DND-41 (cell line): ENCODE results near the gene RNASE3.
"Not testable (repeated sequence)": the region's sequence is repeated elsewhere in the genome, so short reads cannot be mapped to it uniquely, and the experiment has no call there.

Experiments
- ATAC-seq: fragments of 200-7000 bp; cut with Tn5 transposase; 3 replicates; pipeline ENCODE4 v1.9.1; 2021; ENCODE audit warnings: low read depth; ENCODE audit not compliant: insufficient read depth
- DNase-seq: peaks from one replicate; pipeline ENCODE4 v3.0.0-alpha.2; 2020
- H2AFZ ChIP-seq: 2 replicates; pipeline ENCODE4 v1.6.0; 2012; ENCODE audit warnings: low read depth, low read length
- H3K27ac ChIP-seq: 2 replicates; pipeline ENCODE4 v1.5.1; 2012; ENCODE audit warnings: low read length, inconsistent platforms
- H3K27me3 ChIP-seq: fragments of 200-600 bp; sonication (generic); 2 replicates; pipeline ENCODE4 v1.6.0; 2012; ENCODE audit warnings: low read length, mild to moderate bottlenecking, inconsistent platforms; ENCODE audit not compliant: insufficient read depth, poor library complexity
- H3K36me3 ChIP-seq: 2 replicates; pipeline ENCODE4 v1.5.1; 2012; ENCODE audit warnings: low read length, inconsistent platforms; ENCODE audit not compliant: insufficient read depth
- H3K4me1 ChIP-seq: 2 replicates; pipeline ENCODE4 v1.5.1; 2012; ENCODE audit warnings: mild to moderate bottlenecking, low read length; ENCODE audit not compliant: insufficient read depth
- H3K4me2 ChIP-seq: 2 replicates; pipeline ENCODE4 v1.6.0; 2012; ENCODE audit warnings: mild to moderate bottlenecking, moderate library complexity, low read length, inconsistent platforms; ENCODE audit not compliant: insufficient read depth
- H3K4me3 ChIP-seq, 2 experiments: fragments of 200-600 bp in 1 of 2; shearing (Covaris generic) in 1 of 2; 2 replicates each; pipeline ENCODE4 v1.5.1; 2012 to 2016; ENCODE audit warnings: inconsistent platforms in 2 of 2, low read length in 2 of 2, mild to moderate bottlenecking in 2 of 2, low read depth in 1 of 2, moderate library complexity in 1 of 2
- H3K79me2 ChIP-seq: 2 replicates; pipeline ENCODE4 v1.6.0; 2012; ENCODE audit warnings: low read length, inconsistent platforms; ENCODE audit not compliant: insufficient read depth
- H3K9ac ChIP-seq: 2 replicates; pipeline ENCODE4 v1.6.0; 2012; ENCODE audit warnings: low read depth, mild to moderate bottlenecking, inconsistent platforms, low read length, moderate library complexity
- H3K9me3 ChIP-seq: 2 replicates; pipeline ENCODE4 v1.5.1; 2012; ENCODE audit warnings: low read length, moderate library complexity, mild to moderate bottlenecking, inconsistent platforms; ENCODE audit not compliant: insufficient read depth, severe bottlenecking
- H4K20me1 ChIP-seq: 2 replicates; pipeline ENCODE4 v1.6.0; 2012; ENCODE audit warnings: low read length; ENCODE audit not compliant: insufficient read depth
- EZH2 ChIP-seq: IDR thresholded peaks from 3 replicates; pipeline ENCODE4 v1.6.1; 2012; ENCODE audit warnings: borderline replicate concordance, low read depth, mild to moderate bottlenecking, moderate library complexity, low read length, inconsistent platforms; ENCODE audit not compliant: severe bottlenecking
- TF ChIP-seq, protein P1 (sequence below): IDR thresholded peaks from 2 replicates; pipeline ENCODE4 v1.5.1; 2012; ENCODE audit warnings: borderline replicate concordance, low read length, moderate library complexity, mild to moderate bottlenecking; ENCODE audit not compliant: poor library complexity, severe bottlenecking; ENCODE audit errors: extremely low read depth

RNASE3 gene

DNA sequence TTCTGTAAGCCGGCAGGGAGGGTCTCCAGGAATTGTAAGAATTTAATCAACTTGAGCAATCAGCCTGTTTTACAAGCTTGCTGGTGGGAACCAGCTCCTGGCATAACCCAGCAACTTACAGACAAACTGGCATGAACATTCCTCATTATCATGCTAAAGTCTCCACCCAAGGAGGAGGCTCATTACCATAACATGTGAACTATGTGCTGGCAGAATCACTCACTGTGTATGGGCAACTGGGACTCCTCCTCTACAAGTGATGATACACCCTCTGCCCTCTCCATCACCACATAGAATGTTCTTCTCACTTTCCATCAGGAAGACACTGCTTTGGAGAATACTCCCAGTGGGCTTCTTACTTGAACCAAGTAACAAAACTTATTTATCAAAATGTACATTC is 4.1 kb downstream of the RNASE3 start:
- H3K9me3 ChIP-seq, H3K36me3 ChIP-seq, H2AFZ ChIP-seq, H3K4me1 ChIP-seq, H4K20me1 ChIP-seq, H3K4me2 ChIP-seq, H3K27ac ChIP-seq, H3K9ac ChIP-seq, H3K4me3 ChIP-seq, H3K27me3 ChIP-seq, DNase-seq, H3K79me2 ChIP-seq, ATAC-seq: not testable (repeated sequence)

- TF ChIP-seq, protein P1, sequence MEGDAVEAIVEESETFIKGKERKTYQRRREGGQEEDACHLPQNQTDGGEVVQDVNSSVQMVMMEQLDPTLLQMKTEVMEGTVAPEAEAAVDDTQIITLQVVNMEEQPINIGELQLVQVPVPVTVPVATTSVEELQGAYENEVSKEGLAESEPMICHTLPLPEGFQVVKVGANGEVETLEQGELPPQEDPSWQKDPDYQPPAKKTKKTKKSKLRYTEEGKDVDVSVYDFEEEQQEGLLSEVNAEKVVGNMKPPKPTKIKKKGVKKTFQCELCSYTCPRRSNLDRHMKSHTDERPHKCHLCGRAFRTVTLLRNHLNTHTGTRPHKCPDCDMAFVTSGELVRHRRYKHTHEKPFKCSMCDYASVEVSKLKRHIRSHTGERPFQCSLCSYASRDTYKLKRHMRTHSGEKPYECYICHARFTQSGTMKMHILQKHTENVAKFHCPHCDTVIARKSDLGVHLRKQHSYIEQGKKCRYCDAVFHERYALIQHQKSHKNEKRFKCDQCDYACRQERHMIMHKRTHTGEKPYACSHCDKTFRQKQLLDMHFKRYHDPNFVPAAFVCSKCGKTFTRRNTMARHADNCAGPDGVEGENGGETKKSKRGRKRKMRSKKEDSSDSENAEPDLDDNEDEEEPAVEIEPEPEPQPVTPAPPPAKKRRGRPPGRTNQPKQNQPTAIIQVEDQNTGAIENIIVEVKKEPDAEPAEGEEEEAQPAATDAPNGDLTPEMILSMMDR = peak; percentile 19
- TF ChIP-seq EZH2 = no peak
- no peaks in the 10 kb centered on the region for H3K36me3 ChIP-seq
- H3K9me3 ChIP-seq = no peaks in the 10 kb centered on the region
- H2AFZ ChIP-seq = no peak overlapping the region
- no peaks in the 10 kb centered on the region for H4K20me1 ChIP-seq
- H3K4me1 ChIP-seq = no peaks in the 10 kb centered on the region
- H3K4me2 ChIP-seq = no peak overlapping the region
- ATAC-seq = no peak
- peaks cover 5% of the 10 kb centered on the region for H3K27me3 ChIP-seq
- H3K27ac ChIP-seq = no peak overlapping the region
- DNase-seq = no peak
- H3K4me3 ChIP-seq = no peak overlapping the region
- H3K79me2 ChIP-seq = no peaks in the 10 kb centered on the region
- H3K9ac ChIP-seq = no peak overlapping the region
Measured at GRCh38 chr14:20904393-20905029, 13.3 kb downstream of the RNASE3 start.

GRCh38 chr14:20905676-20906075 is 14.5 kb downstream of the RNASE3 start:
- Histone ChIP-seq H3K27me3 (peaks cover 5% of the 10 kb centered on the region), H3K4me3 (no peak overlapping the region), H3K9ac (no peak overlapping the region), H4K20me1 (no peaks in the 10 kb centered on the region), H3K36me3 (no peaks in the 10 kb centered on the region), H3K27ac (no peak overlapping the region), H3K4me1 (no peaks in the 10 kb centered on the region), H3K9me3 (no peaks in the 10 kb centered on the region), H3K4me2 (no peak overlapping the region), H3K79me2 (no peaks in the 10 kb centered on the region), H2AFZ (no peak overlapping the region)
- DNase-seq (no peak), ATAC-seq (no peak)
- no peak for TF ChIP-seq EZH2
- TF ChIP-seq, protein P1 = no peak

DNA sequence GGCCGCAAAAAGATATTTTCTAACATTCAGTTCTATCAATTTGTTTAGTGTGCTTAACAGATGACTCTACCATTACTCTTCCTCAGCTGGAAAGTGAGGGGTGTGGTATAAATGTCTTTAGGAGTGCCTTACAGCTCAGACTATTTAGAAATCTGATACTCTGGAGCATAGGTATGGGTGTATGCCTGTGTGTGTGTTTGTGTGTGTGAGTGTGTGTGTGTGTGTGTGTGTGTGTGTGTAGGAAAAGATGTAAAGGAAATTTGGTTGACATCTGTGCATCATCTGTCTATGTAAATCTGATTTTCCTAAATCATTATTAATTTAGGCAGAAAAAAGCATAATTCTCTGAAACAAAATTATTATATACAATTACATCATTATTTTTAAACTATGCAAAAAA is 16.0 kb downstream of the RNASE3 start:
- H3K36me3 ChIP-seq = no peaks in the 10 kb centered on the region
- no peak overlapping the region for H3K4me3 ChIP-seq

DNA sequence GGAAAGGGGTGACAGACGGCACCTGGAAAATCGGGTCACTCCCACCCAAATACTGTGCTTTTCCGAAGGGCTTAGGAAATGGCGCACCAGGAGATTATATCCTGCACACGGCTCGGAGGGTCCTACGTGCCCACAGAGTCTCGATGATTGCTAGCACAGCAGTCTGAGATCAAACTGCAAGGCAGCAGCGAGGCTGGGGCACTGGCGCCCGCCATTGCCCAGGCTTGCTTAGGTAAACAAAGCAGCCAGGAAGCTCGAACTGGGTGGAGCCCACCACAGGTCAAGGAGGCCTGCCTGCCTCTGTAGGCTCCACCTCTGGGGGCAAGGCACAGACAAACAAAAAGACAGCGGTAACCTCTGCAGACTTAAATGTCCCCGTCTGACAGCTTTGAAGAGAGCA is 19.6 kb downstream of the RNASE3 start:
- not testable (repeated sequence) for H3K27ac ChIP-seq, H3K9ac ChIP-seq, ATAC-seq, H3K36me3 ChIP-seq, H3K9me3 ChIP-seq, H3K4me1 ChIP-seq, H4K20me1 ChIP-seq, H3K4me3 ChIP-seq, H3K27me3 ChIP-seq, H2AFZ ChIP-seq, DNase-seq, H3K4me2 ChIP-seq, H3K79me2 ChIP-seq

More for the DNA sequence above, 16.0 kb downstream of the RNASE3 start:
- H3K9me3 ChIP-seq = no peaks in the 10 kb centered on the region
- no peak overlapping the region for H3K4me2 ChIP-seq
- H3K27me3 ChIP-seq = peaks cover 5% of the 10 kb centered on the region
- no peak overlapping the region for H3K27ac ChIP-seq
- H3K9ac ChIP-seq = no peak overlapping the region
- H4K20me1 ChIP-seq = no peaks in the 10 kb centered on the region
- DNase-seq (no peak), ATAC-seq (no peak)
- TF ChIP-seq, protein P1 = no peak
- no peak for TF ChIP-seq EZH2
- H2AFZ ChIP-seq = no peak overlapping the region
- H3K4me1 ChIP-seq = no peaks in the 10 kb centered on the region
- H3K79me2 ChIP-seq = no peaks in the 10 kb centered on the region
